Measurements from ENCODE around the gene IFTAP.

DNA sequence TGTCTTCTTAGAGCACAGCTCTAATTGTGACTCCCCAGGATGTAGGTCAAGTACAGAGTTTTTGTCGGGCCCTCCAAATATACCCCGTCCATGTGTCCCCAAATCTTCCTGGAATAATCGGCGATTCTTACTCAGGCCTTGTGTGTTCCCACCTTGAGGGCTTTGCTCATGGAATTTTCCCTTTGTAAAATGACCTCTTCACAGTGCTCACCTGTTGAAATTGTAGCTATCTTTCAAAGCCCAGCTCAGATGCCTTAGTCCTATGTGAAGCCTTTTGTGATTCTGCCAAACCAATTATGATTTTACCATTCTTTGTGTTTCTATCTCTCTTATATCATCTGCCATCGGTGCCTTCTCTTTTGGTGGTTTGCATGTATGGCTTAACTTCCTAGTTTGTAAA lies 33.8 kb downstream of the IFTAP start:
- TF ChIP-seq, protein P1, sequence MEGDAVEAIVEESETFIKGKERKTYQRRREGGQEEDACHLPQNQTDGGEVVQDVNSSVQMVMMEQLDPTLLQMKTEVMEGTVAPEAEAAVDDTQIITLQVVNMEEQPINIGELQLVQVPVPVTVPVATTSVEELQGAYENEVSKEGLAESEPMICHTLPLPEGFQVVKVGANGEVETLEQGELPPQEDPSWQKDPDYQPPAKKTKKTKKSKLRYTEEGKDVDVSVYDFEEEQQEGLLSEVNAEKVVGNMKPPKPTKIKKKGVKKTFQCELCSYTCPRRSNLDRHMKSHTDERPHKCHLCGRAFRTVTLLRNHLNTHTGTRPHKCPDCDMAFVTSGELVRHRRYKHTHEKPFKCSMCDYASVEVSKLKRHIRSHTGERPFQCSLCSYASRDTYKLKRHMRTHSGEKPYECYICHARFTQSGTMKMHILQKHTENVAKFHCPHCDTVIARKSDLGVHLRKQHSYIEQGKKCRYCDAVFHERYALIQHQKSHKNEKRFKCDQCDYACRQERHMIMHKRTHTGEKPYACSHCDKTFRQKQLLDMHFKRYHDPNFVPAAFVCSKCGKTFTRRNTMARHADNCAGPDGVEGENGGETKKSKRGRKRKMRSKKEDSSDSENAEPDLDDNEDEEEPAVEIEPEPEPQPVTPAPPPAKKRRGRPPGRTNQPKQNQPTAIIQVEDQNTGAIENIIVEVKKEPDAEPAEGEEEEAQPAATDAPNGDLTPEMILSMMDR (IDR thresholded peaks at IDR 0.05), result no peak
- TF ChIP-seq POLR2A (IDR thresholded peaks at IDR 0.05), result no peak

Data from Peyer's patch (tissue), 4 donors.